Measurements from ENCODE around the gene APEX1.

Gene APEX1

DNA sequence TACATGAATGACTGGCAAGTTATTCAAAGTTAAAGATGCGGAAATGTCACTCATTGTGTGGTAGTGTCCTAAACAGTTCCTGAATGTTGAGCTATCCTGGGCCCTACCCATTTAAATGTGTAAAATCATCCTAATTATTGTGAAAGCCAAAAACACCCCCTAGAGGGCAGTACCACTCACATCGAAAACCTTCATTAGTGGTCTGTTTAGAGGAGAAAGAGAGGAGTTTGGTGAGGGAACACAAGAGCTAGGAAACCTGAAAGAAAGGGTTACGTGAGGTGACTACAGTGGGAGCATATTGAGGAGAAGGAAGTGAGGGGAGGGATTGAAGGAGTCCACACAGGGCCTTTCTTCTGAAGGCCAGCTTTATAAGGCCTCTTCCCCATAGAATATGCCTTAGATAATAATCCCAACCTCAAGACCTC, 39.2 kb upstream of the APEX1 start:
- ChIA-PET POLR2A (ENCODE audit: low non-redundant PET) (interaction anchor here (0.6 kb wide), 1 partner anchor 266 kb away, joined by 3 read pairs; no protein-coding TSS in a partner anchor), CTCF (interaction anchor here (0.5 to 1.3 kb wide), 10 partner anchors 9 to 197 kb away, joined by 3 to 5 read pairs (median 4); no protein-coding TSS in a partner anchor)
- TF ChIP-seq, protein P1, sequence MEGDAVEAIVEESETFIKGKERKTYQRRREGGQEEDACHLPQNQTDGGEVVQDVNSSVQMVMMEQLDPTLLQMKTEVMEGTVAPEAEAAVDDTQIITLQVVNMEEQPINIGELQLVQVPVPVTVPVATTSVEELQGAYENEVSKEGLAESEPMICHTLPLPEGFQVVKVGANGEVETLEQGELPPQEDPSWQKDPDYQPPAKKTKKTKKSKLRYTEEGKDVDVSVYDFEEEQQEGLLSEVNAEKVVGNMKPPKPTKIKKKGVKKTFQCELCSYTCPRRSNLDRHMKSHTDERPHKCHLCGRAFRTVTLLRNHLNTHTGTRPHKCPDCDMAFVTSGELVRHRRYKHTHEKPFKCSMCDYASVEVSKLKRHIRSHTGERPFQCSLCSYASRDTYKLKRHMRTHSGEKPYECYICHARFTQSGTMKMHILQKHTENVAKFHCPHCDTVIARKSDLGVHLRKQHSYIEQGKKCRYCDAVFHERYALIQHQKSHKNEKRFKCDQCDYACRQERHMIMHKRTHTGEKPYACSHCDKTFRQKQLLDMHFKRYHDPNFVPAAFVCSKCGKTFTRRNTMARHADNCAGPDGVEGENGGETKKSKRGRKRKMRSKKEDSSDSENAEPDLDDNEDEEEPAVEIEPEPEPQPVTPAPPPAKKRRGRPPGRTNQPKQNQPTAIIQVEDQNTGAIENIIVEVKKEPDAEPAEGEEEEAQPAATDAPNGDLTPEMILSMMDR (conservative IDR thresholded peaks at IDR 0.05; ENCODE audit: low read depth) = peak; percentile 58
- H3K27ac ChIP-seq = no peak overlapping the region
- DNase-seq (ENCODE audit: low spot score) = peak; percentile 49

DNA sequence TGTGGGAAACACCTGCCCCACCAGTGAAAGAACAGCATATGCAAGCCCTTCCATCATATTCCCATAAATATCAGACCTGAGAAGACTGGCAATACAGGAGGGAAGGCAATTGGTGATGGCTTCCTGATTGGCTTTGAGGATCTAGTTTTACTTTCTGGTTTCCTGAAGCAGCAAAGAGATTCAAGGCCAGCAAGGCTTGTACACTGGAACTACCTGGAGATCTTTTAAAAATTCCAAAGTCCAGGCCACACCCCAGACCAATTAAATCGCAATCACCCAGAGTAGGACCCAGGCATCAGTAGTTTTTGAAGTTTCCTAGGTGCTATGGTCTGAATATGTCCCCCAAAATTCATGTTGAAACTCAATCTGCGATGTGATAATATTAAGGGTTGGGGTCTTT, 38.8 kb upstream of the APEX1 start:
- POLR2A ChIA-PET (ENCODE audit: low non-redundant PET) = interaction anchor here (0.6 kb wide), 1 partner anchor 265 kb away, joined by 3 read pairs; no protein-coding TSS in a partner anchor
- no peak overlapping the region for H3K27ac ChIP-seq
- CTCF ChIA-PET = interaction anchor here (0.5 to 1.3 kb wide), 8 partner anchors 8 to 197 kb away, joined by 3 to 5 read pairs (median 4); no protein-coding TSS in a partner anchor
- DNase-seq (ENCODE audit: low spot score) = no peak
- TF ChIP-seq, protein P1 (conservative IDR thresholded peaks at IDR 0.05; ENCODE audit: low read depth) = no peak

DNA sequence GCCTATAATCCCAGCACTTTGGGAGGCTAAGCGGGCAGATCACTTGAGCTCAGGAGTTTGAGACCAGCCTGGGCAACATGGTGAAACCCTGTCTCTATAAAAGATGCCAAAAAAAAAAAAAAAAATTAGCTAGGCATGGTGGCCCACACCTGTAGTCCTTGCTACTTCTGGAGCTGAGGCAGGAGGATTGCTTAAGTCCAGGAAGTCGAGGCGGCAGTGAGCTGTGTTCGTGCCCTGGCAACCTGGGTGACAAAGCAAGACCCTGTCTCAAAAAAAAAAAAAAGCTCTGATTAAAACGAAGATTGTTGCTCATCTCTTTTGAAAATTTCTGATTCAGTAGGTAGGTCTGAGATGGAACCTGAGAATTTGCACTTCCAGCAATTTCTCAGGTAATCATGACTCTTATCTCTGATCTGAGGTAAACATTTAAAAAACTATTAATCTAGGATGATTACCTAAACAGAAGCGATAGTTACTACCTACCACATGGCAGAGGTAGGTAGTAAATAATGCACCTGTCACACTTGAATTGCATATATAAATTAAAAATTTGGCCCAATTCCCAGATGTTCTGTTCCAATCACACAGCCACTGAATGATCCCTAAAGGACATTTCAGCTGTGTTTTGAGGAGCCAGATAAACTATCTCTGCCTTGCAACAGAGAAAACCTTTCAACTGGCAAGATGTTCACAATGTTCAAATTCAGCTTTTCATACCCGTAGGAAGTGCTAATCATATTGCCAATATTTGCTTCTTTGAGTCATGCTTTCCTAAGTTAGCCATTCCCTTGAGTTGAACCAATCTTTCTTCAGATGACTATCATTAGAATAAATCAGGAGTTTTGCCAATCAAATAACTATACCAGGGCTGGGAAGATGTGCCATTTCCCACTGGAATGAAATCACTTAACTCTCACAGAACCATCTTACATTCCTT, 37.5 kb upstream of the APEX1 start:
- POLR2A ChIA-PET (ENCODE audit: low non-redundant PET) = no interaction called here
- CTCF ChIA-PET = interaction anchor here (0.7 to 1.0 kb wide), 2 partner anchors 67 to 597 kb away, joined by 3 to 4 read pairs; no protein-coding TSS in a partner anchor
- no peak overlapping the region for H3K27ac ChIP-seq
- TF ChIP-seq, protein P1 (conservative IDR thresholded peaks at IDR 0.05; ENCODE audit: low read depth) = no peak
- DNase-seq (ENCODE audit: low spot score) = no peak

DNA sequence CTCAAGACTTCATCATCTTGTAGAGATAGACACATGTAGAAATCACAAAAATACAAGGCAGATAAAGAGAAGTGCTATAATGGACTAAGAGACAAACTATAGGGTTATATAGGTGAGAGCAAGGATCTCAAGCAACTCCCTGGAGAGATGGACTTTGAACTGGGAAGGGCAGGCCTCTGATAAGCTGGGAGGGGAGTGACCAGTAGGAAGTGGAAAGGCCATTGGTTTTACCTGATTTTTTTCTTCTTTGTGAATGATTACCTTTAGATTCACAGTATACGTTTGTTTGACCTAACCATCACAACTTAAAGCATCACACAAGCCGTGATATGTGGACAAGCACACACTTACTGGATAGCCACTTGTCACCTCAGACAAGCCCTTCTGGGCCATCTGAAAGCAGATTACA, 36.5 kb upstream of the APEX1 start:
- DNase-seq (ENCODE audit: low spot score) = no peak
- TF ChIP-seq, protein P1 (conservative IDR thresholded peaks at IDR 0.05; ENCODE audit: low read depth) = no peak
- ChIA-PET CTCF (no interaction called here), POLR2A (ENCODE audit: low non-redundant PET) (no interaction called here)
- no peak overlapping the region for H3K27ac ChIP-seq

DNA sequence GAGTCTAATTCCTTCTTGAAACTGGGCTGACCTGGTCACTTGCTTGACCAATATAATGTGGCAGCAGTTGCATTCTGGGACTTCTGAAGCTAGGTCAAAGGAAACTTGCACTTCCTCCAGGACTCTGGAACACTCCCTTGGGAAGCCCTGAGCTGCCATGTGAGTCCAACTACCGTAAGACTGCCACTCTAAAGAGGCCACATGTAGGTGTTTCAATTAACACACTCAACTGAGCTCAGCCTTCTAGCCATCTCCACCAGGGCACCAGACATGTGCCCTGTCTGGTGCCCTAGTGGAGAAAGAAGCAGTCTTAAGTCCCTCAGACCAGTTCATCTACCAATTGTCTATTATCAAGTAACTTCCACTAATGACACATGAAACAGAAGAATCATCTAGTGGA, 35.6 kb upstream of the APEX1 start:
- no peak for DNase-seq (ENCODE audit: low spot score)
- TF ChIP-seq, protein P1 (conservative IDR thresholded peaks at IDR 0.05; ENCODE audit: low read depth) = no peak
- H3K27ac ChIP-seq = no peak overlapping the region
- CTCF ChIA-PET = no interaction called here
- POLR2A ChIA-PET (ENCODE audit: low non-redundant PET) = no interaction called here

DNA sequence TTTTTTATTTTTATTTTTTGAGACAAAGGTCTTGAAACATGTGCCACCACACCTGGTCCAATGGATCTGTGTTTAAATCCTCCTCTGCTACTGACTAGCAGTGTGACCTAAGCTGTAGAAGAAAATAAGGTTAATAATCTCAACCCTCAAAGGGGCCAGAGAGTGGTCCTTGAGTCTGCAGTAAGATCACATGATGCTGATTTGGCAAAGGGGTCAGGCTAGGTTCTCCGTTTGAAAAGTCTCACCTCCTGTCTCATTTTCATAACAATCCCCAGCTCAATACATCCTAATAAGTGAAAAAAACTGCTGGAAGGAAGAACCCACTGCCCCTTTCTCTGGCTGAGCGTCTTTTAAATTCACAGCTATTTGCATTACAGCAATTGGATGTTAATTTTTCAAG, 33.8 kb upstream of the APEX1 start:
- H3K27ac ChIP-seq = no peak overlapping the region
- ChIA-PET POLR2A (ENCODE audit: low non-redundant PET) (interaction anchor here (0.6 kb wide), 1 partner anchor 184 kb away, joined by 3 read pairs; no protein-coding TSS in a partner anchor), CTCF (no interaction called here)
- no peak for DNase-seq (ENCODE audit: low spot score)
- TF ChIP-seq, protein P1 (conservative IDR thresholded peaks at IDR 0.05; ENCODE audit: low read depth) = no peak
